NCI-H748 (cell line): ENCODE results near the gene ETV3.

Source experiments
- DNase-seq: peaks from one replicate; lab custom pipeline; 2025; ENCODE audit not compliant: unreplicated experiment; lab: John Stamatoyannopoulos, UW

The ETV3 gene

GRCh38 chr1:157095091-157095490 lies 43.1 kb downstream of the ETV3 start:
- DNase-seq, result no peak

- no peak for DNase-seq
Measured at GRCh38 chr1:157092831-157093230, 45.4 kb downstream of the ETV3 start.

- DNase-seq, result no peak
Measured at GRCh38 chr1:157091668-157092273, 46.4 kb downstream of the ETV3 start.

GRCh38 chr1:157091186-157091585 lies 47.0 kb downstream of the ETV3 start:
- no peak for DNase-seq

- DNase-seq, result no peak
Measured at GRCh38 chr1:157090771-157091170, 47.4 kb downstream of the ETV3 start.

- peak; percentile 76 for DNase-seq
Measured at GRCh38 chr1:157090196-157090647, 48.0 kb downstream of the ETV3 start.

- no peak for DNase-seq
Measured at GRCh38 chr1:157089789-157090188, 48.4 kb downstream of the ETV3 start.

GRCh38 chr1:157088607-157089006 lies 49.6 kb downstream of the ETV3 start:
- DNase-seq, result no peak

GRCh38 chr1:157087030-157087429 lies 51.2 kb downstream of the ETV3 start:
- no peak for DNase-seq

- DNase-seq, result no peak
Measured at GRCh38 chr1:157086299-157086698, 51.9 kb downstream of the ETV3 start.

GRCh38 chr1:157085421-157085820 lies 52.8 kb downstream of the ETV3 start:
- no peak for DNase-seq

- no peak for DNase-seq
Measured at GRCh38 chr1:157084720-157085119, 53.5 kb downstream of the ETV3 start.

GRCh38 chr1:157081707-157082106 lies 56.5 kb downstream of the ETV3 start:
- no peak for DNase-seq

GRCh38 chr1:157080714-157081113 lies 57.5 kb downstream of the ETV3 start:
- no peak for DNase-seq

GRCh38 chr1:157077394-157077793 lies 60.8 kb downstream of the ETV3 start:
- no peak for DNase-seq

- peak; percentile 78 for DNase-seq
Measured at GRCh38 chr1:157073944-157074685, 64.1 kb downstream of the ETV3 start.
